Stimulated activated CD4-positive, alpha-beta T cell treated with anti-CD3 and anti-CD28 coated beads, Interleukin-1b, Interleukin-23, amount 100 ng/mL, for 4 hours (primary cell): ENCODE measurements around the gene APOBEC2.

Source experiments
- DNase-seq, 2 donors: peaks; one replicate each; pipeline ENCODE4 v3.0.0-alpha.2; 2020; ENCODE audit warnings: low read depth in 2 of 2

Gene APOBEC2

GRCh38 chr6:41058783-41059181 lies 5.8 kb downstream of the APOBEC2 start:
- DNase-seq: no peak

- DNase-seq: no peak
Observed at GRCh38 chr6:41059556-41059955, 6.6 kb downstream of the APOBEC2 start.

DNA sequence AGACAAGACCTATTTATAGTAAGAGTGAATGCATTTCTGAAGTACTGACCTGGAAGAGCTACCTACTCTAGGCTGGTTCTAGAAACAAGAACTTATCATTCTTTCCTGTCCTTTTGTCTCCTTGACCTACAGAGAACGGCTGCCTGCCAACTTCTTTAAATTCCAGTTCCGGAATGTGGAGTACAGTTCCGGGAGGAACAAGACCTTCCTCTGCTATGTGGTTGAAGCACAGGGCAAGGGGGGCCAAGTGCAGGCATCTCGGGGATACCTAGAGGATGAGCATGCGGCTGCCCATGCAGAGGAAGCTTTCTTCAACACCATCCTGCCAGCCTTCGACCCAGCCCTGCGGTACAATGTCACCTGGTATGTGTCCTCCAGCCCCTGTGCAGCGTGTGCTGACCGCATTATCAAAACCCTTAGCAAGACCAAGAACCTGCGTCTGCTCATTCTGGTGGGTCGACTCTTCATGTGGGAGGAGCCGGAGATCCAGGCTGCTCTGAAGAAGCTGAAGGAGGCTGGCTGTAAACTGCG lies 8.3 kb downstream of the APOBEC2 start:
- no peak for DNase-seq

DNA sequence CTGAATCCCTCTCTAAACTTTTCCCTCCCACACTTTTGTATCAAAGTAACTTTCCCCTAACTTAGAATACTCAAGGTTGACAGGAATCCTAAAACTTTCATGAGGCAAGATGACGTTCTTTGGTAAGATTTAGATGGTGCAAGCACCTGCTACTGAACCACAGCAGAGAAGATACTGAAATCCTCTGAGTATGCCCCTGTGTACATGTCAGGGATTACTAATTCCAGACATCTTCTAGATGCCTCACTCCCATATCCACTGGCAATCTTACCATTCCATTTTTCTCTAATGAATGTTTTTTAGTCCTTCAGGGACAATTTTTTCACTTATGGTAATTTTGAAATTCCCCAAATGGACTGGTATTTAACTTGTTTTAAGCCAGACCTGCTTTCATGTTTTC lies 9.1 kb downstream of the APOBEC2 start:
- DNase-seq: no peak

DNA sequence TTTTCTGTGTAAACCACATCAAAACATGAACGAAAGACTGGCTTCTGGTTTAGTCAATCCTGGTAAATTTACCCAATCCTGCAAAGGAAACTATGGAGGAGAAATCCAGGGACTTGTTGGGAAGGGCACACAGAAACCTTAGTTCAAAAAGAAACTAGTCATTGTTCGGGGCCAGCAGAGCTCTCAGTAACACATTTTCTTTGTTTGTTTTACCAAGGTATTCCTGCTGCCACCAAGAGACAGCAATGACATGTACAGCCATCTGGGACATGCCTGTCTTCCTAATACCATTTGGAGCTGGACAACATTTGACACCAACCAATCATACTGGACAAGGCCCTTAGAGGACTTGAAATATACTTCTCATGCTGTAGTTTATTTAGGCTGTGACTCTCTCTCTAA lies 10.9 kb downstream of the APOBEC2 start:
- DNase-seq: no peak

- DNase-seq: no peak
Observed at GRCh38 chr6:41064841-41065240, 11.8 kb downstream of the APOBEC2 start.

GRCh38 chr6:41065550-41066026 lies 12.6 kb downstream of the APOBEC2 start:
- DNase-seq: no peak

- peak; percentile 49 to 59 for DNase-seq
Observed at GRCh38 chr6:41066867-41067304, 13.9 kb downstream of the APOBEC2 start.

DNA sequence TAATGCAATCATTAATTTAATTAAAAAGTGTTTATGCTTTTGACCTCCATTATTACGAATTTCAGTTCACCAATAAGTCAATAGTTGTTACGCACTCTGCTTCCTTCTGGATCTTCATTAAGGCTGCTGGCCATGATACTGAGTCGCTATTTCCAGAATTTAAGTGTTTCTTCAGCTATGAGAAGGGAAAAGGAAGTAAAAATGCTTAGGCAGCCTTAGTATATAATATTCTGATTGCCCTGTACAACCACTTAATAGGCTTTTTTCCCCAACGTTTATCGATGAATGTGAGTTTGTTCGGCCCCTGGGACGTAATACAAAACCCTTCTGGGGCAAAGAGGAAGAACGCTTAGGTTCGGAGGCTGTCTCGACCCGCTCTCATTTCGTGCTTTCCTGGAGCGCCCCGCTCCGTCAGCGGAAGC lies 18.5 kb downstream of the APOBEC2 start:
- DNase-seq: no peak

GRCh38 chr6:41071923-41072835 lies 19.2 kb downstream of the APOBEC2 start, which contains the start of gene OARD1:
TSS of gene OARD1 (minus strand) at chr6:41072356. CDS start at chr6:41071634, 722 bp downstream.
- peak; percentile 99 to 100 for DNase-seq

- peak; percentile 99 to 100 for DNase-seq
Observed at GRCh38 chr6:41072836-41073202, 19.8 kb downstream of the APOBEC2 start, which contains the start of gene NFYA. TSS of gene NFYA (plus strand) at chr6:41072974. CDS start at chr6:41079090, 6,116 bp downstream.

GRCh38 chr6:41073203-41073967 lies 20.4 kb downstream of the APOBEC2 start:
- DNase-seq: peak; percentile 65 to 71

DNA sequence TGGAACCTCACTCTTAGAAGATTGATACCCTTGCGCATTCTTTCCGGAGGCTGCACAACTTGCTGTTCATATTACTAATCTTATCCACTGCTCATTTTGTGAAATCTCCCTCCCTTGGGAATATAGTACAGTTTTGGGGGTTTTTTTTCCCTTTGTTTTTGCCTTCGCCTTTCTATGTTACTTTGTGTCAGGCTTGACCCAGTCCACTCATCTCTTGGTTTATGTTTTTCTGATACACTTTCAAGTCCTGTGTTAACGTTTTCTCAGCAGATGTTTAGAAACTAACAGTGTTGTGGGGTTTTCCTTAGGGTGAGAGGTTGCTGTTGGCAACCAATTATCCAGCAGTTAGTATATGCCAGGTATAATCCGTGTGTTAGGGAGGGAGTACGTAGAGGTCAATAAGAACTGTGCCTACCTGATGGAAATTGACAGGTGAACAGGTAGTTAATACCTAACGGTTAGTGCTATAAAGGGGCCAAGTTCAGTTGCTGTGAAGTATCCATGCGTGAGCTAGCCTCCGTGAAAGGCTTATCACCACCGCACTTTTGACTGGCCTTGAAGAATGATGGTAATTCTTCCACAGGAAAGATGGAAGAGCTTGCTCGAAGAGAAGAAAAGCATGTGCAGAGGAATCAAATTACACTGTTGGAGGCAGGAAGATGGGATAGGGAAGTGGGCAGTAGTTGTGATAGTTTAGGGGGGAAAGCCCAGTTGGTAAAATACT lies 21.1 kb downstream of the APOBEC2 start:
- DNase-seq: no peak

- DNase-seq: no peak
Observed at GRCh38 chr6:41074692-41075436, 21.9 kb downstream of the APOBEC2 start.

- DNase-seq: no peak
Observed at GRCh38 chr6:41075651-41076626, 22.9 kb downstream of the APOBEC2 start.

DNA sequence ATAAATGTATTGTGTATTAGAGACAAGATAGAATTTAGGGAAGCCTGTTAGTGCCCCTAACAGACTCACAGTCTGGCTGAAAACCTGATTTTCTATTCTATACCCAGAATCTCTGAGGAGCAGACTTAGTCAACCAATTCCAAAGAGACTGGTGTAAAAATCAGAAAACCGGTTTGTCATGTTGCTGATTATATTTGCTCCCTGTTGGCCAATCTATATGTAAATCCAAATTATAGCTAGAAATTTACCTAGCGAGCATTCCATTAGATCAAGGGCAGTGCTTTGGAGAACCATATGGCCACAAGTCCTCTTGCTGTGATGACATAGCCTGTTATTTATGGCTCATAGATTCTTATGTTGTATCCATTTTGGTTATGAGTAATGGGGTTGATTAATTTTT lies 24.5 kb downstream of the APOBEC2 start:
- DNase-seq: no peak

GRCh38 chr6:41078101-41078500 lies 25.1 kb downstream of the APOBEC2 start:
- no peak for DNase-seq

DNA sequence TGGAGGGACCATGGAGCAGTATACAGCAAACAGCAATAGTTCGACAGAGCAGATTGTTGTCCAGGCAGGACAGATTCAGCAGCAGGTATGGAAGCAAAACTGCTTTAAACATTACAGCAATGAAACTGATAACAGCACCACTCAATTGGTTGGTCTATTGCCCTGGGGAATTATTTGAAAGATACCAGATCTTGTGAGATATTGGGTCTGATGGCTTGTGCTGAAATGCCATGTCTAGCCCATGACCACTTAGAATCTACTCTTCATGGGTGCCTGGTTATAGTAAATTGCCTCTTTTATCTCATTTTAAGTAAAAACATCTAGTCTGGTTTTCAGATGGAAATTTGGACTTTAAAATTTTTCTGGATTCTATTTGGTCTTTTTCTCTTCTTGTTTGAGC lies 26.1 kb downstream of the APOBEC2 start:
- DNase-seq: no peak

DNA sequence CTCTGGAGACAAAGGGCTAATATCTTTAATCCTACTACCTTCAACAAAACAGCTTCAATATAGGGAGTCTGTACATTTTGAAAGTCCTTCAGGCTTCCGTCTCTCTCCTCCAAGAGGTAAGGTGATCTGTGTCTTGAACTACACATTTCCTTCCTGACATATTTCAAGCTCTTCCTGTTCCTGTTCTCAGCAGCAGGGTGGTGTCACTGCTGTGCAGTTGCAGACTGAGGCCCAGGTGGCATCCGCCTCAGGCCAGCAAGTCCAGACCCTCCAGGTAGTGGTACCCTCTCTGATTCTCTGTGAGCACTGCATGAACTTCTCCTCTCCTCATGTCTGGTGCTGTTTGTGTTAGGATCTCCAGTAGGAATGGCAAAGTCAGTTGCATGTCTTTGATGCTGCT lies 27.6 kb downstream of the APOBEC2 start:
- no peak for DNase-seq

DNA sequence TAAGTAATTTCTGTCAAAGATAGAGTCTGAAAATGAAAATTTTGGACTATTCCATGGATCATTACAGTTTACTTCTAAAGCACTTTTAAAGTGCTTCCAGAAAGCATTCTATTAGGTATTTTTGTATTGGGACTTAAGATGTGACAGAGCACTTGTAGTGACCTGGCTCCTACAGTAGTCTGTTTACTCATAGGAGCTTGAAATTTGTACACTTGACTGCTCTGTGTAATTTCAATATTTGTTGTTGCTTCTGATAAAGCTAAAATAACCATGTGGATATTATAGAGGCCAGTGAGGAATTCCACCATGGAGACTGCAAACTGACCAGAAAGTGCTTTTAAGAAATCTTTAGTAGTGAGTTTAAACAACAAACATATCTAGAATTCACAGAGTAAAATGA lies 30.1 kb downstream of the APOBEC2 start:
- DNase-seq: no peak
